Stimulated activated CD4-positive, alpha-beta T cell treated with anti-CD3 and anti-CD28 coated beads, Interleukin-15, amount 100 ng/mL, for 1 hour (primary cell): Measurements from ENCODE around the gene SCN1A.
"Not testable (repeated sequence)": the region's sequence is repeated elsewhere in the genome, so short reads cannot be mapped to it uniquely, and the experiment has no call there.

Experiments used
- DNase-seq, 2 donors: peaks; one replicate each; pipeline ENCODE4 v3.0.0-alpha.2; 2020; ENCODE audit warnings: low read depth in 1 of 2, low spot score in 1 of 2

Gene SCN1A

DNA sequence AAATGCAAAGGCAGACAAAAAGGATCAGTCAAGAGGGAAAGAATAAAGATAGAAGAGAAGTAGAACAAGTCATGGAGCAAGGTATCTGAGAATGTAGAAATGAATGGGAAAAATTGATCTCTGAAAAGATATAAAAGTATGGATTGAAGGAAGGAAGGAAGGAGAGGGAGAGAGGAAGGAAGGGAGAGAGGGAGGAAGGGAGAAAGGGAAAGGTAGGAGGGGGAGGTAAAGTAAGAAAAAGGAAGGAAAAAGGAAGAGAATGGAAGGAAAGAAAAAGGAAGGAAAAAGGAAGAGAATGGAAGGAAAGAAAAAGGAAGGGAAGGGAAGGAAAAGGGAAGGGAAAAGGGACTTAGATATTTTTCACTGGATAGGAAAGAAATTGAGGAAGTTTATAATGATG lies 142.7 kb downstream of the SCN1A start:
- DNase-seq, result no peak

- DNase-seq, result not testable (repeated sequence)
Observed at GRCh38 chr2:165972161-165972560, 155.7 kb downstream of the SCN1A start.

- DNase-seq, result no peak
Observed at GRCh38 chr2:165970663-165971062, 157.2 kb downstream of the SCN1A start.

- DNase-seq, result no peak
Observed at GRCh38 chr2:165969227-165969626, 158.6 kb downstream of the SCN1A start.

DNA sequence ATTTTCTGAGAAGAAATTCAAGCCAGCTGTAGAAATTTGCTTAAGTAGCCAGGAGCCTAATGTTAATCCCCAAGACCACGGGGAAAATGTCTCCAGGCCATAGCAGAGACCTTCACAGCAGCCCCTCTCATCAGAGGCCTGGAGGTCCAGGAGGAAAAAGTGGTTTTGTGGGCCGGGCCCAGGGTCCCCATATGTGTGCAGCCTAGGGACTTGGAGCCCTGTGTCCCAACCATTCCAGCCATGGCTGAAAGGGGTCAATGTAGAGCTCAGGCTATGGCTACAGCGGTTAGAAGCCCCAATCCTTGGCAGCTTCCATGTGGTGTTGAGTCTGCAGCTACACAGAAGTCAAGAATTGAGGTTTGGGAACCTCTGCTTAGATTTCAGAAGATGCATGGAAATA lies 160.1 kb downstream of the SCN1A start:
- DNase-seq, result no peak

- no peak for DNase-seq
Observed at GRCh38 chr2:165961818-165962217, 166.0 kb downstream of the SCN1A start.

DNA sequence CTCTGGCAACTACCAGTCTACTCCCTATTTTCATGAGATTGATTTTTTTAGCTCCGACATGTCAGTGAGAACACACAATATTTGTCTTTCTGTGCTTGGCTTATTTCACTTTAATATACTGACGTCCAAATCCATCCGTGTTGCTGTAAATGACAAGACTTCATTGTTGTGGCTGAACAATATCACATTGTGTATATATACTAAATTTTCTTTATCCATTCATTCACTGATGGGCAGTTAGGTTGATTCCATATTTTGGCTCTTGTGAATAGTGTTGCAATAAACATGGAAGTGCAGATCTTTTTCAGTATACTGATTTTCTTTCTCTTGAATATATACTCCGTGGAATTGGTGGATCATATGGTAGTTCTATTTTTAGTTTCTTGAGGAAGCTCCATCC lies 168.4 kb downstream of the SCN1A start:
- no peak for DNase-seq

DNA sequence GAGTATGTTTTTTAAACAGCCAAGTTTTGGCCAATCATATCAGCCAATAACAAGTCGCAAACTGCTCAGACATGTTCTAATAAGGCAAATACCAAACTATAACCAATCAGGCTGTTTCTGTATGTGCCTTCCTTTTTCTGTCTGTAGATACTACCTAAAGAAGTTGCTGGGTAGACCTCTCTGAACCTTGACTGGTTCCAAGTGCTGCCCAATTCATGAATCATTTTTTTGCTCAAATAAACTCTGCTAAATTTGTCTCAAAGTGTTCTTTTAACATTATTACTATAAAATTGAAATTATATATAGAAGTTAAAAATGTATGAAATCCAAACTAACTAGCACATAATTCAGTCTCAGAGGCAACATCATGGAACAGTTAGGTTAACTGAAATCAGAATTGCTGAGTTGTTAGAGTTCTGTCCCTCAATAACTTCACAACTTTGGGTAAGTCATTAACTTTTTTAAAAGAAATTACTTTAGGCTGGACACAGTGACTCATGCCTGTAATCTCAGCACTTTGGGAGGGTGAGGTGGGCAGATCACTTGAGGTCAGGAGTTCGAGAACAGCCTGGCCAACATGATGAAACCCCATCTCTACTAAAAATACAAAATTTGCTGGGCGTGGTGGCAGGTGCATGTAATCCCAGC lies 169.4 kb downstream of the SCN1A start:
- no peak for DNase-seq

DNA sequence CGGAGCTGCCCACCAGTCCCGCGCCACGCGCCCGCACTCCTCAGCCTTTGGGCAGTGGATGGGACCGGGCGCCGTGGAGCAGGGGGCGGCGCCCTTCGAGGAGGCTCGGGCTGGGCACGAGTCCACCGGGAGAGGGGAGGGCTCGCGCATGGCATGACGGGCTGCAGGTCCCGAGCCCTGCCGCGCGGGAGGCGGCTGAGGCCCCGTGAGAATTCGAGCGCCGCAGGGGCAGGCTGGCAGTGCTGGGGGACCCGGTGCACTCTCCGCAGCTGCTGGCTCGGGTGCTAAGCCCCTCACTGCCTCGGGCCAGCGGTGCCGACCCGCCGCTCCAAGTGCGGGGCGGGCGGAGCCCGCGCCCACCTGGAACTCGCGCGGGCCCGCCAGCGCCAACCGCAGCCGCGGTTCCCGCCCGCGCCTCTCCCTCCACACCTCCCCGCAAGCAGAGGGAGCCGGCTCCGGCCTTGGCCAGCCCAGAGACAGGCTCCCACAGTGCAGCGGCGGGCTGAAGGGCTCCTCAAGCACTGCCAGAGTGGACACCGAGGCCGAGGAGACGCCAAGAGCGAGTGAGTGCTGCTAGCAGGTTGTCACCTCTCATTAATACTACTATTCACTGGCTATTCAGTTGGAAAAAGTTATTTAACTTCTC lies 170.7 kb downstream of the SCN1A start:
- DNase-seq, result no peak

DNA sequence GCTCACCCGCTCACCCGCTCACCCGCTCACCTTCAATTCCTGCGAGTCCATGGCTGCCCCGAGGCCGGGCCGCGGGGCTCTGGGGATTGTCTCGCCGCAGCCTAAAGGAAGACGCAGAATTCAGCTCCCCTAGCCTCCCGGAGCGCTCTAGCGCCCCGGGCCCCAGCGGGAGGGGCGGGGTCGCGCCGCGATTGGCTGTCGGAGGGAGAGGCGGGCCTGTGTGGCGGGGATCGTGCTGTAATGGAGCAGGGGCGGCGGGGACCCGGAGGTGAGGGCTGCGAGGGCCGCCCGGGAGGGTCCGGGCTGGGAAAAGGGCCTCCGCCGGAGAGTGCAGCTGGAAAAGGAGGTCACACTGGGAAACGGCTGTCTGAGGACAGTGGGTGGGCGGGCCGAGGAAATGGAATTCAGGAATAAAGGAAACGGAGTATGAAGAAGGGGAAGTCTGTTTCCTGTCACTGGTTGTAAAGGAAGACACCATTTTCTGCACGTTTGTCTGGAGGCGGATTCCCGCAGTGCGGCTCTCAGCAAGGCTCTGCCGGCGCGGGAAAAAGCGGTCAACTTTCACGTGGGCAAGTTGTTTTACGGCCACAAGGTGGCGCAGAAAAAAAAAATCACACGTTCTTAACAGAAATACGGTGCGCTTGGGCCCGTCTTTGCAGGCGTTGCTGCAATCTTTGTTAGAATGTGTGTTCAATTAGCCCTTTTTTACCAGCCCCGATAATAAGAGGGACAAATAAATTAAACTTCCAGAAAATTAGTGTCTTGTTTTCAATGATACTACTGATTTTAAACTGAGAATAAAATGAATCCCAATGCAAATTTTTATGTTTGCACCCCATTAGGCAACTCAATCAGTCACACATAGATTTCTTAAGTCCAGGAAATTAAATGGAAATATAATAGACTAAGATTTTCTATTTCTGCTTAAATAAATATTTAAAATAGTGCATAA lies 173.9 kb downstream of the SCN1A start, which contains the start of gene TTC21B:
Gene TTC21B, minus strand, starts transcription at position 122 of the 952 bp plus-strand sequence. Its CDS starts 71 bp downstream, at position 51.
- peak; percentile 86 to 93 for DNase-seq

GRCh38 chr2:165953306-165953654 lies 174.5 kb downstream of the SCN1A start:
- no peak for DNase-seq

GRCh38 chr2:165952741-165953211 lies 175.0 kb downstream of the SCN1A start:
- no peak for DNase-seq

- no peak for DNase-seq
Observed at GRCh38 chr2:165952085-165952484, 175.7 kb downstream of the SCN1A start.

GRCh38 chr2:165950438-165950837 lies 177.4 kb downstream of the SCN1A start:
- DNase-seq, result no peak

DNA sequence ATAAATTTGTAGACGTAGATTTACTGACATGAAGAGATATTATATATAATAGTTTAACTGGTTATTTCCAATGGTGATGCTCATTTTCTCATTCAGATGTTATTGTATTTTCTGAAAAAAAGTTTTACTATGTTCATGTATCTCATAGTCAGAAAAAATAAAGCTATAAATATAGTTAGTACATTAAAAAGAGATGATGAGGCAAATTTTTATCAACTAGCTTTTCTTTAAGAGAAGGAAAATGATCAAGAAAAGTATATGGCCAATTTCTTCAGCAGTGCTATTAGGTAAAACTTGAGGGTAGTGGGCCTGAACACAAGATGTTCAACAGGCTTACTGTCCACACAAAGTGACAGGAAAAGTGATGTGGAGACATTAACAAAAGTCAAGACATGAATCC lies 186.0 kb downstream of the SCN1A start:
- no peak for DNase-seq

DNA sequence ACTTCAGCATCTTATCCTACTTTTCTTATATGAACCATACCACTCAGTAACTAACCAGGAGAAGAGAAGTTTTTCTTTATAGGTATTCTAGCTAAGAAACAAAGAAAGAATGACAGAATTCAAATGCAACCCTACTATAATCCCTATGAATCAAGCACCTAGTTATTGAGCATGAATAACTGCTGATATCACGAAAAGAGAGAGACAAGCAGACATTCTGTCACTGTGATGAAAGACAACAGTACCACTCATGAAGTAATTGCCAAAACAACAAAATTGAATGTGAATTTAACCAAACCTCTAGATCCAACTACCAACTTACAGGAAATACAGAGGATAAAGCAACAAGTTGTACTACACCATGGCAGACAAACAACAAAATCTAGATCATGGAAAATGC lies 189.6 kb downstream of the SCN1A start:
- no peak for DNase-seq
